K562 (cell line): ENCODE data around the gene SGO1. TPM values are rescaled to one million over a fixed set of nuclear protein-coding genes. Genes with fewer than 3 reads are reported as not detected.

ENCODE experiments used
- ATAC-seq: fragments of 200-7000 bp; cut with Tn5 transposase; 3 replicates; pipeline ENCODE4 v1.9.1; 2020; ENCODE audit warnings: moderate library complexity
- BruUV-seq: library from RNA; stranded (reverse); fragments of 400-500 nt; replicated peaks from 2 replicates; lab custom pipeline; 2021; lab: Mats Ljungman, UMichigan
- CTCF ChIA-PET: fragments of 300-600 bp; formaldehyde crosslinking; extraction: SDS; loops from one replicate; lab custom pipeline; 2021; ENCODE audit warnings: low intra/inter-chr PET ratio; lab: Yijun Ruan, JAX
- POLR2A ChIA-PET: fragments of 300-600, 350-650 bp; sonication (Branson Sonifier 250); formaldehyde crosslinking; extraction: SDS; loops from one replicate; lab custom pipeline; 2021; ENCODE audit warnings: antibody characterized with exemption, inconsistent platforms; lab: Yijun Ruan, JAX
- DNase-seq, 4 experiments: peaks; one replicate each; pipeline versions ENCODE4 v3.0.0 to v3.0.0-alpha.2; 2011 to 2018; ENCODE audit warnings: low spot score in 3 of 4, mixed read lengths in 3 of 4; ENCODE audit errors: extremely low read depth in 1 of 4
- FAIRE-seq: peaks from 2 replicates; lab custom pipeline; 2011; peaks lifted over from hg19 to GRCh38; lab: Jason Lieb, UNC
- H2AFZ ChIP-seq: 2 replicates; pipeline ENCODE4 v1.6.0; 2011; ENCODE audit warnings: low read depth, low read length, control low read depth, inconsistent platforms
- H3K27ac ChIP-seq: fragments of 200-600 bp; 3 replicates; pipeline ENCODE4 v1.8.0; 2011; ENCODE audit warnings: low read depth, mild to moderate bottlenecking, control low read depth, inconsistent platforms, low read length, moderate library complexity, mixed read lengths; ENCODE audit errors: extremely low read depth
- H3K27me3 ChIP-seq, 2 experiments: fragments of 300-600 bp in 1 of 2; 2 replicates in 1 of 2; 3 replicates in 1 of 2; pipeline versions ENCODE4 v1.6.0 to v1.8.0; 2011; ENCODE audit warnings: inconsistent platforms in 2 of 2, low read length in 2 of 2, mild to moderate bottlenecking in 1 of 2, mixed read lengths in 1 of 2, moderate library complexity in 1 of 2; ENCODE audit not compliant: control insufficient read depth in 2 of 2, insufficient read depth in 2 of 2
- H3K36me3 ChIP-seq: fragments of 300-600 bp; 3 replicates; pipeline ENCODE4 v1.8.0; 2011; ENCODE audit warnings: mild to moderate bottlenecking, low read length, inconsistent platforms; ENCODE audit not compliant: control insufficient read depth, insufficient read depth
- H3K4me1 ChIP-seq, 2 experiments: fragments of 200-600 bp in 1 of 2; replicated peaks in 1 of 2; 2 replicates in 1 of 2; 3 replicates in 1 of 2; pipeline versions ENCODE4 v1.5.1 to v1.8.0; 2011; ENCODE audit warnings: inconsistent platforms in 2 of 2, low read length in 2 of 2, mild to moderate bottlenecking in 1 of 2, mixed read lengths in 1 of 2, moderate library complexity in 1 of 2; ENCODE audit not compliant: control insufficient read depth in 2 of 2, insufficient read depth in 2 of 2
- H3K4me2 ChIP-seq: 2 replicates; pipeline ENCODE4 v1.6.1; 2011; ENCODE audit warnings: low read length, control low read depth, inconsistent platforms, mixed read lengths; ENCODE audit not compliant: insufficient read depth
- H3K4me3 ChIP-seq: fragments of 200-600 bp; sonication (generic), shearing (Covaris generic); 2 replicates; pipeline ENCODE4 v1.5.1; 2016; ENCODE audit warnings: control low read depth, inconsistent platforms
- H3K79me2 ChIP-seq: fragments of 200-600 bp; 3 replicates; pipeline ENCODE4 v1.8.0; 2011; ENCODE audit warnings: low read length, inconsistent platforms; ENCODE audit not compliant: control insufficient read depth, insufficient read depth
- H3K9ac ChIP-seq, 2 experiments: 2 replicates each; pipeline versions ENCODE4 v1.6.0 to v1.6.1; 2011; ENCODE audit warnings: low read depth in 2 of 2, low read length in 2 of 2, control low read depth in 1 of 2, inconsistent platforms in 1 of 2, mild to moderate bottlenecking in 1 of 2, mixed read lengths in 1 of 2; ENCODE audit not compliant: insufficient read depth in 1 of 2
- H3K9me1 ChIP-seq: one replicate; pipeline ENCODE4 v1.6.0; 2011; ENCODE audit warnings: inconsistent platforms, mild to moderate bottlenecking, low read length, moderate library complexity; ENCODE audit not compliant: control insufficient read depth, insufficient read depth
- H3K9me3 ChIP-seq: replicated peaks from 2 replicates; pipeline ENCODE4 v1.5.1; 2011; ENCODE audit warnings: low read depth, low read length, inconsistent platforms; ENCODE audit not compliant: control insufficient read depth, insufficient read depth
- H4K20me1 ChIP-seq: replicated peaks from 2 replicates; pipeline ENCODE4 v1.6.1; 2011; ENCODE audit warnings: low read length, inconsistent platforms, mixed read lengths; ENCODE audit not compliant: control insufficient read depth, insufficient read depth
- ARNT ChIP-seq, 2 experiments: fragments of 450-650 bp; IDR thresholded peaks; 2 replicates each; pipeline ENCODE4 v1.6.1; 2016; ENCODE audit warnings: mild to moderate bottlenecking in 1 of 2
- BRD9 ChIP-seq: fragments of 450-650 bp; IDR thresholded peaks from 2 replicates; pipeline ENCODE4 v1.6.1; 2018; ENCODE audit warnings: low read depth; ENCODE audit not compliant: partially characterized antibody
- CCNT2 ChIP-seq: IDR thresholded peaks from 2 replicates; pipeline ENCODE4 v1.6.1; 2011; ENCODE audit warnings: borderline replicate concordance, low read depth, mild to moderate bottlenecking, moderate library complexity, mixed read lengths, low read length; ENCODE audit not compliant: insufficient read length; ENCODE audit errors: extremely low read depth
- GTF2F1 ChIP-seq: IDR thresholded peaks from 2 replicates; pipeline ENCODE4 v1.6.1; 2011; ENCODE audit warnings: low read depth, low read length, improper control_type of control experiment
- HNRNPUL1 ChIP-seq: fragments of 200-400 bp; formaldehyde crosslinking; IDR thresholded peaks from 2 replicates; pipeline ENCODE4 v1.6.1; 2017; ENCODE audit warnings: low read length
- KAT7 ChIP-seq: sonication (generic); formaldehyde crosslinking; IDR thresholded peaks from 2 replicates; pipeline ENCODE4 v1.8.0; 2022; ENCODE audit warnings: missing genetic modification reagents, mild to moderate bottlenecking, borderline replicate concordance
- MBD1 ChIP-seq: fragments of 250-450 bp; sonication (Bioruptor Pico); IDR thresholded peaks from 2 replicates; pipeline ENCODE4 v1.8.0; 2022; ENCODE audit warnings: inconsistent platforms
- PHB2 ChIP-seq: fragments of 450-650 bp; IDR thresholded peaks from 2 replicates; pipeline ENCODE4 v1.6.1; 2017; ENCODE audit warnings: low read depth
- POLR3G ChIP-seq: IDR thresholded peaks from 2 replicates; pipeline ENCODE4 v1.6.1; 2011; ENCODE audit not compliant: insufficient read length, insufficient replicate concordance; ENCODE audit errors: extremely low read depth
- SNRNP70 ChIP-seq: fragments of 200-400 bp; formaldehyde crosslinking; optimal IDR thresholded peaks from 2 replicates; pipeline ENCODE3; 2017; ENCODE audit warnings: low read depth, low read length
- ZNF384 ChIP-seq: IDR thresholded peaks from 2 replicates; pipeline ENCODE4 v1.6.1; 2012; ENCODE audit warnings: low read depth, low read length, improper control_type of control experiment
- ZNF436 ChIP-seq: fragments of 250-450, 450-650 bp; sonication (Bioruptor Pico); formaldehyde crosslinking; IDR thresholded peaks from 2 replicates; pipeline ENCODE4 v1.7.0; 2020; ENCODE audit warnings: mild to moderate bottlenecking
- ZNF511 ChIP-seq: sonication (generic); formaldehyde crosslinking; IDR thresholded peaks from 2 replicates; pipeline ENCODE4 v1.8.0; 2022; ENCODE audit warnings: mild to moderate bottlenecking, missing genetic modification reagents
- in situ Hi-C: fragments of 300-500 bp; cut with MboI; formaldehyde crosslinking; loops from 4 replicates; pipeline ENCODE4 v1.15.0; 2018; ENCODE audit warnings: inconsistent platforms, mixed read lengths
- intact Hi-C: fragments of 100-400 bp; cut with micrococcal nuclease; formaldehyde crosslinking; loops from 2 replicates; pipeline ENCODE4 v1.14.2; 2022
- polyA plus RNA-seq, 8 experiments: library from polyadenylated mRNA; depleted of rRNA in 4 of 8; stranded (reverse) in 5 of 8; unstranded in 3 of 8; fragments of >200 nt; fragmentation: Nextera tagmentation in 2 of 8; fragmentation: Illumina TruSeq in 1 of 8; extraction: Ambion mirVana in 2 of 8; extraction: Trizol in 1 of 8; gene quantifications; 2 replicates each; pipeline versions ENCODE4 v1.2.1 to v1.2.3, GENCODE V29; 2011 to 2014; ENCODE audit warnings: inconsistent platforms in 1 of 8, missing spikeins in 1 of 8
- total RNA-seq, 7 experiments: library from RNA; depleted of rRNA in 6 of 7; stranded (reverse); fragments of >200 nt in 6 of 7; fragmentation: Illumina TruSeq in 2 of 7; extraction: Trizol in 2 of 7; gene quantifications; 2 replicates each; pipeline versions ENCODE4 v1.2.1 to v1.2.3, GENCODE V29; 2011 to 2021; ENCODE audit warnings: low replicate concordance in 1 of 7
- TF ChIP-seq, protein P1 (sequence below): sonication (generic); IDR thresholded peaks from 2 replicates; pipeline ENCODE4 v1.6.1; 2016
- TF ChIP-seq, protein P2 (sequence below): sonication (generic); formaldehyde crosslinking; IDR thresholded peaks from 2 replicates; pipeline ENCODE4 v1.8.0; 2022; ENCODE audit warnings: mild to moderate bottlenecking, missing genetic modification reagents

SGO1 gene
- total and polyA plus RNA-seq, 9 of the 15 experiments (the other 6 are each of a cell fraction or from before 2014, with no cell fraction given): 13.7 to 57.3 (median 28.2) TPM

GRCh38 chr3:20201143-20201542, 15.1 kb upstream of the SGO1 start:
- no peaks in the 10 kb centered on the region for H3K36me3 ChIP-seq
- no peak for TF ChIP-seq ARNT (IDR thresholded peaks at IDR 0.05)
- TF ChIP-seq, protein P1, sequence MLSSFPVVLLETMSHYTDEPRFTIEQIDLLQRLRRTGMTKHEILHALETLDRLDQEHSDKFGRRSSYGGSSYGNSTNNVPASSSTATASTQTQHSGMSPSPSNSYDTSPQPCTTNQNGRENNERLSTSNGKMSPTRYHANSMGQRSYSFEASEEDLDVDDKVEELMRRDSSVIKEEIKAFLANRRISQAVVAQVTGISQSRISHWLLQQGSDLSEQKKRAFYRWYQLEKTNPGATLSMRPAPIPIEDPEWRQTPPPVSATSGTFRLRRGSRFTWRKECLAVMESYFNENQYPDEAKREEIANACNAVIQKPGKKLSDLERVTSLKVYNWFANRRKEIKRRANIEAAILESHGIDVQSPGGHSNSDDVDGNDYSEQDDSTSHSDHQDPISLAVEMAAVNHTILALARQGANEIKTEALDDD: no peak
- no peak for TF ChIP-seq POLR3G
- no peak for TF ChIP-seq ZNF384
- TF ChIP-seq PHB2: no peak
- TF ChIP-seq ZNF436: no peak
- no peak for TF ChIP-seq MBD1 (CRISPR knock-in tag)
- no peak for TF ChIP-seq BRD9
- TF ChIP-seq KAT7 (CRISPR knock-in tag): no peak
- no peak for TF ChIP-seq ZNF511
- TF ChIP-seq, protein P2, sequence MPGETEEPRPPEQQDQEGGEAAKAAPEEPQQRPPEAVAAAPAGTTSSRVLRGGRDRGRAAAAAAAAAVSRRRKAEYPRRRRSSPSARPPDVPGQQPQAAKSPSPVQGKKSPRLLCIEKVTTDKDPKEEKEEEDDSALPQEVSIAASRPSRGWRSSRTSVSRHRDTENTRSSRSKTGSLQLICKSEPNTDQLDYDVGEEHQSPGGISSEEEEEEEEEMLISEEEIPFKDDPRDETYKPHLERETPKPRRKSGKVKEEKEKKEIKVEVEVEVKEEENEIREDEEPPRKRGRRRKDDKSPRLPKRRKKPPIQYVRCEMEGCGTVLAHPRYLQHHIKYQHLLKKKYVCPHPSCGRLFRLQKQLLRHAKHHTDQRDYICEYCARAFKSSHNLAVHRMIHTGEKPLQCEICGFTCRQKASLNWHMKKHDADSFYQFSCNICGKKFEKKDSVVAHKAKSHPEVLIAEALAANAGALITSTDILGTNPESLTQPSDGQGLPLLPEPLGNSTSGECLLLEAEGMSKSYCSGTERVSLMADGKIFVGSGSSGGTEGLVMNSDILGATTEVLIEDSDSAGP (CRISPR knock-in tag): no peak
- TF ChIP-seq SNRNP70: no peak
- no peak for TF ChIP-seq HNRNPUL1
- TF ChIP-seq GTF2F1: no peak
- TF ChIP-seq CCNT2: no peak
- H3K79me2 ChIP-seq: no peaks in the 10 kb centered on the region
- no peaks in the 10 kb centered on the region for H3K9me3 ChIP-seq
- intact Hi-C loops: no loop called here
- POLR2A ChIA-PET: interaction anchor here (0.6 kb wide), 1 partner anchor 687 kb away, joined by 3 read pairs; no protein-coding TSS in a partner anchor
- no peak overlapping the region for H3K9ac ChIP-seq
- no peaks in the 10 kb centered on the region for H3K4me1 ChIP-seq
- no peaks in the 10 kb centered on the region for H3K27me3 ChIP-seq
- H3K9me1 ChIP-seq: no peaks in the 10 kb centered on the region
- H3K4me2 ChIP-seq: no peak overlapping the region
- FAIRE-seq: no peak
- H3K27ac ChIP-seq: no peak overlapping the region
- BruUV-seq: no TSS peak
- H3K4me3 ChIP-seq: no peak overlapping the region
- H2AFZ ChIP-seq: no peak overlapping the region
- no peak for DNase-seq
- ATAC-seq: no peak
- H4K20me1 ChIP-seq: no peaks in the 10 kb centered on the region
- CTCF ChIA-PET: interaction anchor here (0.6 kb wide), 1 partner anchor 317 kb away, joined by 3 read pairs; no protein-coding TSS in a partner anchor
- in situ Hi-C loops: no loop called here
